Measurements from ENCODE around the gene POLR2E. TPM values are rescaled to one million over a fixed set of nuclear protein-coding genes. Genes with fewer than 3 reads are reported as not detected.
A peak's percentile ranks its signal among the peaks of the same experiment; 100 is the strongest.

The POLR2E gene
- total and polyA plus RNA-seq, 4 donors, result 51.8 to 211 (median 171) TPM

DNA sequence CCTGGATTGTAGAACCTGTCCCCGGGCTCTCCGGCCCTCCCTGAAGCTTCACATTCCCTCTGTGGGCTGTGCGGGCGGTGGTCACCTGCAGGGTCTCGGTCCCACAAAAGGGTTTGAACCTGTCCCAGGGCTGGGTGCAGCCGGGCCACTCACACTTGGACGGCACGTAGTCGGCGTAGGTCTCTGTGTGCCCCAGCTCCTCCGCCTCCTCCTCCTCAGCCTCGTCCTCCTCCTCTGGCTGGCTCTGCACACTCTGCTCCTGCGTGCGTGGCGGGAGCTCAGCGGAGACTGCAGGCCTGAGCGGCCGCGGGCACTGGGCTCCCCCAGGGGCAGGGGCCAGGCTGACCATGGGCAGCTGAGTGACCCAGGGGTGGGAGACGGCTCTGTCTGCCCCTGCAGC is 28.2 kb upstream of the POLR2E start:
- H3K4me3 ChIP-seq (ENCODE audit: low read depth in 1 of 3, low read length in 3 of 3), result no peak overlapping the region
- H3K4me1 ChIP-seq (ENCODE audit: control insufficient read depth in 4 of 4, insufficient read depth in 4 of 4, low read length in 3 of 4), result no peaks in the 10 kb centered on the region
- 95% methylated on average over 20 of the region's 20 CpGs for WGBS
- no peaks in the 10 kb centered on the region for H3K9me3 ChIP-seq (ENCODE audit: control insufficient read depth in 4 of 4, low read length in 3 of 4)
- H3K27ac ChIP-seq (ENCODE audit: low read depth in 1 of 2, low read length in 2 of 2), result no peak overlapping the region
- H3K27me3 ChIP-seq (ENCODE audit: control insufficient read depth in 4 of 4, insufficient read depth in 4 of 4, low read length in 3 of 4), result no peaks in the 10 kb centered on the region
- no peak for DNase-seq (ENCODE audit: low spot score)
- H3K36me3 ChIP-seq (ENCODE audit: control insufficient read depth in 4 of 4, insufficient read depth in 3 of 4, low read depth in 1 of 4, low read length in 3 of 4), result peaks cover 12 to 78% (median 39%) of the 10 kb centered on the region in 4 donors
- no peak overlapping the region for H3K9ac ChIP-seq (ENCODE audit: low read depth in 1 of 2, low read length in 2 of 2)
- no peak for TF ChIP-seq JUND (IDR thresholded peaks at IDR 0.05)
- TF ChIP-seq NR2F2 (IDR thresholded peaks at IDR 0.05), result no peak
- no peak for TF ChIP-seq TAF1 (conservative IDR thresholded peaks at IDR 0.05)
- TF ChIP-seq RAD21 (IDR thresholded peaks at IDR 0.05), result no peak
- TF ChIP-seq, protein P1, sequence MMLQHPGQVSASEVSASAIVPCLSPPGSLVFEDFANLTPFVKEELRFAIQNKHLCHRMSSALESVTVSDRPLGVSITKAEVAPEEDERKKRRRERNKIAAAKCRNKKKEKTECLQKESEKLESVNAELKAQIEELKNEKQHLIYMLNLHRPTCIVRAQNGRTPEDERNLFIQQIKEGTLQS (IDR thresholded peaks at IDR 0.05), result no peak
- no peak for TF ChIP-seq RXRA (IDR thresholded peaks at IDR 0.05)
- no peak for TF ChIP-seq GABPA (IDR thresholded peaks at IDR 0.05 in 1 of 2, conservative IDR thresholded peaks at IDR 0.05 in 1 of 2)

GRCh38 chr19:1122972-1123363 is 27.8 kb upstream of the POLR2E start:
- no peaks in the 10 kb centered on the region for H3K4me1 ChIP-seq (ENCODE audit: control insufficient read depth in 4 of 4, insufficient read depth in 4 of 4, low read length in 3 of 4)
- H3K4me3 ChIP-seq (ENCODE audit: low read depth in 1 of 3, low read length in 3 of 3), result no peak overlapping the region
- no peaks in the 10 kb centered on the region for H3K27me3 ChIP-seq (ENCODE audit: control insufficient read depth in 4 of 4, insufficient read depth in 4 of 4, low read length in 3 of 4)
- no peak overlapping the region for H3K27ac ChIP-seq (ENCODE audit: low read depth in 1 of 2, low read length in 2 of 2)
- 75% methylated on average over 21 of the region's 21 CpGs for WGBS
- no peak overlapping the region for H3K9ac ChIP-seq (ENCODE audit: low read depth in 1 of 2, low read length in 2 of 2)
- TF ChIP-seq SP1 (IDR thresholded peaks at IDR 0.05) (peak; percentile 83), FOXA2 (IDR thresholded peaks at IDR 0.05) (no peak)
- DNase-seq (ENCODE audit: low spot score), result peak; percentile 85
- H3K36me3 ChIP-seq (ENCODE audit: control insufficient read depth in 4 of 4, insufficient read depth in 3 of 4, low read depth in 1 of 4, low read length in 3 of 4), result peaks cover 15 to 82% (median 38%) of the 10 kb centered on the region in 4 donors
- no peaks in the 10 kb centered on the region for H3K9me3 ChIP-seq (ENCODE audit: control insufficient read depth in 4 of 4, low read length in 3 of 4)

GRCh38 chr19:1122021-1122971 is 27.1 kb upstream of the POLR2E start:
- DNase-seq (ENCODE audit: low spot score), result no peak
- 96% methylated on average over 63 of the region's 63 CpGs for WGBS
- H3K9ac ChIP-seq (ENCODE audit: low read depth in 1 of 2, low read length in 2 of 2), result no peak overlapping the region

More at GRCh38 chr19:1122021-1122971, 27.1 kb upstream of the POLR2E start:
- H3K4me1 ChIP-seq (ENCODE audit: control insufficient read depth in 4 of 4, insufficient read depth in 4 of 4, low read length in 3 of 4), result no peaks in the 10 kb centered on the region
- peaks cover 15 to 86% (median 40%) of the 10 kb centered on the region in 4 donors for H3K36me3 ChIP-seq (ENCODE audit: control insufficient read depth in 4 of 4, insufficient read depth in 3 of 4, low read depth in 1 of 4, low read length in 3 of 4)
- no peak for TF ChIP-seq ZBTB33 (IDR thresholded peaks at IDR 0.05)
- TF ChIP-seq REST (IDR thresholded peaks at IDR 0.05), result no peak
- TF ChIP-seq RAD21 (IDR thresholded peaks at IDR 0.05), result no peak
- TF ChIP-seq NR2F2 (IDR thresholded peaks at IDR 0.05), result no peak
- no peak for TF ChIP-seq SP1 (IDR thresholded peaks at IDR 0.05)
- TF ChIP-seq TAF1 (conservative IDR thresholded peaks at IDR 0.05), result no peak
- no peak for TF ChIP-seq YY1 (IDR thresholded peaks at IDR 0.05)
- TF ChIP-seq, protein P1 (IDR thresholded peaks at IDR 0.05), result no peak
- no peak overlapping the region for H3K27ac ChIP-seq (ENCODE audit: low read depth in 1 of 2, low read length in 2 of 2)
- H3K9me3 ChIP-seq (ENCODE audit: control insufficient read depth in 4 of 4, low read length in 3 of 4), result no peaks in the 10 kb centered on the region
- no peak overlapping the region for H3K4me3 ChIP-seq (ENCODE audit: low read depth in 1 of 3, low read length in 3 of 3)
- no peaks in the 10 kb centered on the region for H3K27me3 ChIP-seq (ENCODE audit: control insufficient read depth in 4 of 4, insufficient read depth in 4 of 4, low read length in 3 of 4)
